Activated CD8-positive, alpha-beta memory T cell treated with anti-CD3 and anti-CD28 coated beads, Interleukin-2, amount 50 U/mL, for 1 hour (primary cell): ENCODE measurements around the gene TOMM34.

Experiments used
- DNase-seq: peaks from one replicate; pipeline ENCODE4 v3.0.0-alpha.2; 2020; ENCODE audit errors: extremely low read depth

The TOMM34 gene

DNA sequence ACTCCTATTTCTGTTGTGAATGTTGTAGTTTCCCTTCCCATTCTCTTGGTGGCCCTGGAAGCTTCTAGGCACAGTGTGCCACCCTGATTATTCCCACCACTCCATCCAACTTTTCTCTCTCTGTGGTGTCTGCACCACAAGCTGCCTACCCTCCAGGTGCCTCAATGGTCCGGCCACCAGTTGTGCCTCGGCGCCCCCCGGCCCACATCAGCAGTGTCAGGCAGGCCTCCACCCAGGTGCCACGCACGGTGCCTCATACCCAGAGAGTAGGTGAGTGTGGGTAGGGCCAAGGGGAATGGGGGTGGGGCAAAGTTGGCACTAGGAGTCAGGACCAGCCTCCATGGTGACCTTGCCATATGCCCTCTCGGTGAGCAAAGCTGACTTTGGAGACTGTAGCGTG is 27.3 kb downstream of the TOMM34 start:
- no peak for DNase-seq

DNA sequence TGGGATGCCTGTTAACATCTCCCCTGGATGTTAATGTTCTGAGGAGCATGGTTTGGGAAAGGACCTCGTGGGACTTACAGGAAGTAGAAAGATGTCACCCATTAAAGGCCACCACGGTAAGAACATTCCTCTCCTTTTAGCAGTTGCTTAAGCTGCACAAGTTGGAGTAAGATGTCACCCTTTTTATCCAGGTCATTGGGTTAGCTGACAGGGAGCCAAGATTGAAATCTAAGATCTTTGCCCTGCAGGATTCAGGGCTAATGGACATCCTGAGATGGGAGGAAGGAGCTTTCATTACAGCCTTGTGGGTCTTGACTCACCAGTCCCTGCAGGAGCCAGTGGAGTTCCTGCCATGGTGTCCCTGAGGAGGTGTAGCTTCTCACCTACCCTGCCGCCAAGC is 28.3 kb downstream of the TOMM34 start:
- DNase-seq = no peak

DNA sequence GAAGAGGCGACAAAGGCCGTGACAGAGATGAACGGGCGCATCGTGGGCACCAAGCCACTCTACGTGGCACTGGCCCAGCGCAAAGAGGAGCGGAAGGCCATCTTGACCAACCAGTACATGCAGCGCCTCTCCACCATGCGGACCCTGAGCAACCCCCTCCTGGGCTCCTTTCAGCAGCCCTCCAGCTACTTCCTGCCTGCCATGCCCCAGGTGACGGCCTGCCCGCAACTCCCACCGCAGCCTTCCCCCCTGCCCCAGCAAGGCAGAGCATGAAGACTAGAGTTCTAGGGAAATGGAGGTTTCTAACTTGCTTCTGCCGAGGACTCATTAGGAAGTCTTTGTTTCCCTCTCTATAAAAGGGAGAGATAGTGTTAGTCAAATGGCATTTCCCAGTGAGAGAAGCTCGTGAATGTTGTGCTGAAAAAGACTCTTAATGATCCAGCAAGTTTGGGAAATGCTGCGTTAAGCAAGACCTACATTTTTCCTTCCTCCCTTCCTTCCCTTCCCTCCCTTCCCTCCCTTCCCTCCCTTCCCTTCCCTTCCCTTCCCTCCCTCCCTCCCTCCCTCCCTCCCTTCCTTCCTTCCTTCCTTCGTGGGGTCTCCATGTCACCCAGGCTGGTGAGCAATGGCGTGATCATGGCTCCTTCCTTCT is 29.6 kb downstream of the TOMM34 start:
- DNase-seq = no peak

DNA sequence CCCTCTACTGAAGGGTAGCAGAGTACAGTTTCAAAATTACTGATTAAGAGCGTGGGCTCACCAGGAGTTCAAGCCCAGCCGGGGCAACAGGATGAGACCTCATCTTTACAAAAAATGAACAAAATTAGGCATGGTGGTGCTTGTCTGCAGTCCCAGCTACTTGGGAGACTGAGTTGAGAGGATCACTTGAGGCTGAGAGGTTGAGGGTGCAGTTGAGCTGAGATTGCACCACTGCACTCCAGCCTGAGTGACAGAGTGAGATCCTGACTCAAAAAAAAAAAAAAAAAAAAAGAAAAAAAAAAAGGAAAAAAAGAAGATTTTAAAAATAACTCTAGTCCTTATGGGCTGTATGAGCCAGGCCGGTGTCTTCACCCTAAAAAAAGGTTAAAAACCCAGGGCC is 31.6 kb downstream of the TOMM34 start:
- no peak for DNase-seq

DNA sequence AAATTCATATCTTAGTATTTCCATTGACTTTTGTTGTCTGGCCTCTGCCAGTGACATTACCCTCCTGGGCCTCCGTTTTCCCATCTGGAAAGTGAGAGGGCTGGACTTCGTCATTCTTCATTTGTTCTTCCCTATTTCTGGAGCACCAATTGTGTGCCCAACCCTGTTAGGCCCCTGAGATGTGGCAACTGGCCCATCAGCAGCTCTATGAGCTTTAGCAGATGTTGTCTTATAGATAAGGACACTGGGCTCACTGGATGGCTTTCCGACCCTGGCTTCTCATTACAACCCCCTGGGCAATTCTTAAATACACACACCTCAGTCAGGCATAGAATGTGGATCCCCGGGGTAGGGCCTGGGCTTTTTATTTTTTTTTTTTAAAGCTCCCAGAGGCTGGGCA is 35.7 kb downstream of the TOMM34 start:
- no peak for DNase-seq

DNA sequence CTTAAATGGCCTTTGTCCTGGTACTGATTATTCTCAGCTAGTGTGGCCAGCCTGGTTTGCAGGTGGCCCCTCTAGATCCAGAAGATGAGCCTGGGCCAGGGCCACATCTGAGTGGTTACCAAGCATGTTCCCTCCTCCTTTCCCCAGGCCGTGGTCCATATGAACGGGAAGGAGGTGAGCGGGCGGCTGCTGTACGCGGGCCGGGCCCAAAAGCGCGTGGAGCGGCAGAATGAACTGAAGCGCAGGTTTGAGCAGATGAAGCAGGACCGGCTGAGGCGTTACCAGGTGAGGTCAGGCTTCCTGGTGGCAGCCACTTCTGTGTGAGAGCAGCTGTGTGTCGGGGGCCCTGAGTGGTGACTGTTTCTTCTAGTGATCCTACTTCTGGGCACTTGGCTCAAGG is 38.8 kb downstream of the TOMM34 start:
- DNase-seq = no peak

DNA sequence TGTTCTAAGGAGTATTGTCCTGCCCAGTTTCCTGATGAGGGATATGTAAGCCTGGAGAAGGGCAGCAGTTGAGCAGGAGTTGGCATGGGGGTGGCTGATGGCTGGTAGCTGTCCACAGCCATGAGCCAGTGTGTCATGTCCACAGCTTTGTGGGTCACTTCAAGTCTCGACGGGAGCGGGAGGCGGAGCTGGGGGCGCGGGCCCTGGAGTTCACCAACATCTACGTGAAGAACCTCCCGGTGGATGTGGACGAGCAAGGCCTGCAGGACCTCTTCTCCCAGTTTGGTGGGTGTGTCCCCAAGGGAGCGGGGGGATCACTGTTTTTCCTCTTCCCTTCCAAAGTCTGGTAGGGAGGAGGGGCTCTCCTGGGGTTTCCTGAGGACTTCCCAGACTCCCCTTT is 41.4 kb downstream of the TOMM34 start:
- no peak for DNase-seq

DNA sequence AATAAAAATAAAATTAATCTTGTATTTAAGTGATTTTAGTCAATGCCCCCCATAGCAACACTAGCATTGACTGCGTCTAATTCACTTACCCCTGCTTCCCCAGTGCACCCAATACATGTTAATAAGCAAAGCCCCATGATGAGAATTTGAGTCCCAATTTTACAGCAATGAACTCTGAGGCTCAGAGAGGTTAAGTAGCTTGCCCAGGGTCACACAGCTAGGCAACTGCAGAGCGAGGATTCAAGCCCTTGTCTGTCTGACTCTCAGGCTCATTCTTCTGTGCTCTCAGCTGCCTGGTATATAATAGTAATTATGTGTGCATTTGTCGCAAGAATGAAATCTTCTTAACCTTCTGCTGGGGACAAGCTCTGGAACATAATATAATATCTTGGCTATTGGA is 41.9 kb downstream of the TOMM34 start:
- no peak for DNase-seq

DNA sequence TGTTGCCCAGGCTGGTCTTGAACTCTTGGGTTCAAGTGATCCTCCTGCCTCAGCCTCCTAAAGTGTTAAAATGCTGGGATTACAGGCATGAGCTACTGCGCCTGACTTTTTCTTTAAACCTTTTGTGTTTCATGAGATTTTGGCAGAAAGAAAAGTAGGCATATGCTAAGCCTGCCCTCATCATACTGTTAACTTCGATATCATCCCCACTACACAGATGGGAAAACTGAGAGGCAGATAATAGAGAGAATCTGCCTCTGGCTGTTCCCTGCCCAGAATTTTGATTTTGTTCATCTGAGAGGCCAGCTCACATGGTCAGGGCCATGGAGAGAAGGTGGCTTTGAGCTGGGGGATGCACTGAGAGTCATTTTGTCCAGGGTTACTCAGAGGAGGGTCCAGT is 42.8 kb downstream of the TOMM34 start:
- DNase-seq = no peak

DNA sequence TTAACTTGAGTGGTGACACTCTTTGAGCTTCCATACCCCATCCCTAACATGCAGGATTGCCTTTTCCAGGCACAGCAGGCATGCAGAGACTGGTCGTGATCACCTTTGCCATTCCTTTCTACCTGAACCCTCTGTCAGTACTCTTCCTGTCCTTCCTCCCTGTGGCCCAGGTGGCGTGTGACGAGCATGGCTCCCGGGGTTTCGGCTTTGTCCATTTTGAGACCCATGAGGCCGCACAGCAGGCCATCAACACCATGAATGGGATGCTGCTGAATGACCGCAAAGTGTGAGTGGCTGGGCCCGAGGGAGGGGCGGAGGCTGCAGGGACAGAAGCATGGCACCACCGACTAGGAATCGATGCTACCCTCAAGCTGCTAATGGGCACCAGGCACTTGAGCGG is 43.6 kb downstream of the TOMM34 start:
- no peak for DNase-seq

DNA sequence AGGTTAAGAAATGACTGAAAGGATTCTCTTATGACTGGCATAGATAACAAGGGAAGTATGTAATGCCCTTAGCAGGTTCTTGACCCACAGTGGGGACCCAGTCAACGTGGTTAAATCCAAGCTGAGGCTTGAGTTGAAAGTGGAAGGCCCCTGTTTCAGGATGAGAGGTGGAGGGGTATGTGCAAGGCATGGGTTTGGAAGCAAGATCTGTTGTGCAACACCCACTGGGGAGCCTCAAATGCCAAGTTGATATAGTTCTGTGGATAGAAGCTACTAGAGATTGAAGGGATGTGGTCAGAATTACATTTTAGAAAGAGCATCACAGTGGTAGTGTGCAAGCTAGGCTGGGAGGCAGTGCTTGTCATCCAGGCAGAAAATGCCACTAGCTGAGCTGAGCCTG is 45.3 kb downstream of the TOMM34 start:
- DNase-seq = no peak

DNA sequence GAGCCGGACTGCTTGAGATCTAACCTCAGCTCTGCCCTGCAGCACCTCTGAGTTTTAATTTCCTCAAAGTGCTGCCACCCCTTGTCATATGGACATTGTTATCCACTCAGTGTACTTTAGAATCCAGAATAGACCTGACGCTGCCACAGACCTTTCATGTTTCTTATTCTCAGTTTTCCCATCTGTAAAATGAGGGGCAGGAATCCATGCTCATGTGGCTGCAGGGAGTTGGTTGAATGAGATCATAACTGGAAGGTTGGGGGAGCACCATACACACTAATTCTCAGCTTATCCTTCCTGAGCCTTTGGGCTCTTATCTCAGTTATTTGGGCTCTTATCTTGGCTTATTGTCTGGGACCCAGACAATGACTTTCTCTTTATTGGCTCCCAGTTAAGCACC is 48.0 kb downstream of the TOMM34 start:
- no peak for DNase-seq

DNA sequence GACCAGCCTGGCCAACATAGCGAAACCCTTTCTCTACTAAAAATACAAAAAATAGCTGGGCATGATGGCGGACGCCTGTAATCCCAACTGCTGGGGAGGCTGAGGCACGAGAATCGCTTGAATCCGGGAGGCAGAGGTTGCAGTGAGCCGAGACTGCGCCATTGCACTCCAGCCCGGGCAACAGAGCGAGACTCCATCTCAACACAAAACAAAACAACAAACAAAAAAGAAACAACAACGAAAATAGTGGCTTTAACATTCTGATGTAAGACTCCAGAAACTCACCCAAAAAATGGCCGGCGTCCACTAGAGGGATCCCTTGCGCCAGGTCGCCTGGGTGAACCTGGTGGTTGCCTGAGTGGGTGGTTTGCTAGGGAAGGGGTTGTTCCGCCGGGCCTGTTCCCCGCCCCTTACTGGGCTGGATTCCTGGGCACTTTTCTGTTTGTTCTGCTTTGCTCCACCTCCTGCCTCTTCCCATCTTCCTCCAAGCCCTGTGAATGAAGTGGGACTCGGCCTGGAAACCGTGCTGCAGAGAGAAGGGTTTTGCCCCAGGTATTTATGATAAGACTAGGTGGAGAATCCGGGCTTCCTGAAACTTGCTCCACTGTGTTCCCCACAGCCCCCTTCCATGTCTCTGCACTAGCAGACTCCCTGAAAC is 48.8 kb downstream of the TOMM34 start:
- no peak for DNase-seq

DNA sequence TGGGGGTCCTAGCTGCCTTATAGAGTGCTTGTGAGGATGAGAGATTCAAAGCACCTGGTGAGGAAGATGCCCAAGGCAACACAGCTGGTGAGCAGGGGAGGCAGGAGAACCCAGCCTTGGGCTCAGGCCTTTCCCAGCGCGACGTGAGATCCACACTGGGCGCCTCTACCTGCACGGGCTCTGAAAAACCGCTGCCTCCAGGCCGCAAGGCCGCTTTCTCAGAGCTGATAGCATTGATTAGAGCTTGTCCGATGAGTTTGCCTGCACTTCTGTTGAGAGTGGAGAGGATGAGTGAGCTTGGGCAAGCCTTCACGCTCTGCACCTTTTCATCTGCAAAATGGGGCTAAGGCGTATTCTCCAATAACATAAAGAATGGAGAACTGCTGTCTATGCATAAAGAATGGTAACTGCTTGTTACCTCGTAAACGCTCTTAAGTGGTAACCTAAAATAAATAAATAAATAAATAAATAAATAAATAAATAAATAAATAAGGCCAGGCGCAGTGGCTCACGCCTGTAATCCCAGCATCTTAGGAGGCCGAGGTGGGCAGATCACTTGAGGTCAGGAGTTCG is 49.4 kb downstream of the TOMM34 start:
- no peak for DNase-seq

DNA sequence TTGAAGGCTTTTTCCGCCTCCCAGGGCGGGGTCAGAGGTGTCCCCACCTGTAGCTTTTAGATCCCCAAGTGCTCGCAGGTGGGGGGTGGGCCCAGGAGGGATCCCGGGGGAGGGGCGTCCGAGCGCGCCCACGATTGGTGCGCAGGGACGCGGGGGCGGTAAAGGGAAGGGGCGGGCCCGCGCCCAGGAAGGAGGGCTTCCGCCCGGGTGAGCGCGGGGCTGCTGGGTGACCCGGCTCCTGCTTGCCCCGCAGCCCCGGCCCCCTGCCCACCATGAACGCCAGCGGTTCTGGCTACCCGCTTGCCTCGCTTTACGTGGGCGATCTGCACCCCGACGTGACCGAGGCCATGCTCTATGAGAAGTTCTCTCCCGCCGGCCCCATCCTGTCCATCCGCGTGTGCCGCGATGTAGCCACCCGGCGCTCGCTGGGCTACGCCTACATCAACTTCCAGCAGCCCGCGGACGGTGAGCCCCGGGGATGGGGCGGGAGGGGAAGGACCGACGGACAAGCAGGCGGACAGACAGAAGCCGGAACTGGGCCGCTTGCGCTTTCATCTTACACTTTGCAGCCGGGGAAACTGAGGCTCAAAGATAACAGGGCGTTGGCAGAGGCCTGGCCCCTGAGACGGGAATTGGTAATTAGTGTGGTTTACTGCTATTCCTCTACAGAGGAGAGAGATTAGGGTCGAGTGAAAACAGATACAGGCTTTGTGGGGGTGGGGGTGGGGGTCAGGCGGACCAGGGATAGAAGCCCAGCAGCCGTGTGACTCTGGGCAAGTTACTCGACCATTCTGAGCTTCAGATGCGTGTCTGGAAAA is 50.1 kb downstream of the TOMM34 start, which contains the start of gene PABPC1L:
Gene PABPC1L, plus strand, starts transcription at position 189 of the 818 bp plus-strand sequence. Its CDS starts 84 bp downstream, at position 273.
- DNase-seq = peak; percentile 32

DNA sequence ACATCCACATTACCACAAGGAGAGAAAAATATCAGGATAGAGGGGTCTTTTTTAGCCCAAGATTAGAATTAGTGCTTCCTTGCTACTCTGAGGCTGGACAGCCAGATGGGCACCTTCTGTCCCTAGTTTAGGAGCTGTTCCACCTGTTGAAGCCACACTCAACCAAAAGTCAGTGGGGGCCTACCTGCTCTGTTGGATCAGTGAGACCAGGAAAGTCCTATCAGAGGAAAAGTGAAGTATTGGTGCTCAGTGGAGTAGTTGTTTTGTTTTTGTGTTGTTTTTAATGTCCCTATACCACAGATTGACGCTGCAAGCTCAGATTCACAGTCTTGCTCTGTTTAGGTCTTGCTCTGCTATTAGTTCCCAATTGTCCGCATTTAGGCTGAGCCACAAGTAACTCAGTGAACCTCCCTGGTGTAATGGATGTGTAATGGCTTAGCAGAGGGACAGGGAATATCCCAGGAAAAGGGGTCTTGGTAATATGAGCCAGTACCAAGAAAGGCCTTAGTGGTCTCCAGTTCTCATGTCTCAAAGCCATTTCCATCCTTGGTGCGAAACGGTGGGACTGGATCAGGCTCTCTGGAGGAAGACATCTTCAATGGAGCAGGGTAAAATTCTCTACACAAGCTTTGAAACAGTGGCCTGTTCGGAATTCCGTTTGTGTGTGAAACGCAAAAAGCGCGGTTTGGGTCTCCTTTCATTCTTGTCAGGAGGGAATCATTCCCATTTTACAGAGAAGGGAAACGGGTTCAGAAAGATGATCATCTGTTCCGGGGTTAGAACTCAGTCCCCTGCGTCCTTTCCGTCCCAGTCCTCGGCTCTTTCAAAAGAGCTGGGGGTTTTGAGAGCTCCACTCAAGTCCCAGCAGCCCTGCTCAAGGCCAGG is 51.0 kb downstream of the TOMM34 start:
- no peak for DNase-seq

DNA sequence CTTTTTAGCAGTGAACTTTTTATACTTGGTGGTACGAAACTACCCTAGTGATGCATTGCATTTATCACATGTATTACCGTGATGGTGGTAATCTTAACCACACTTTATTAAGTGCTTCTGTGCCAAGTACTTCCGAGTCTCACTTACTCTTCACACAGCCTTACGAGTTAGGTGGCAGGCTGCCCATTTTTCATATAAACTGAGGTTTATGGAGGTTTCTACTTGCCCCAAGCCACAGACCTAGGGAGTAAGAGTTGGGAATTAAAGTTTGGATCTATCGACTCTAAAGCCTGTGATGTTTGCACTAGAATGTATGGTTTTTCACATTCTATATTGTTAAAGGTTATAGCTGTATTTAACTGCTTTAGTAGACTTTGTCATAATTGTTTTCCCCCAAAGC is 55.8 kb downstream of the TOMM34 start:
- DNase-seq = no peak

DNA sequence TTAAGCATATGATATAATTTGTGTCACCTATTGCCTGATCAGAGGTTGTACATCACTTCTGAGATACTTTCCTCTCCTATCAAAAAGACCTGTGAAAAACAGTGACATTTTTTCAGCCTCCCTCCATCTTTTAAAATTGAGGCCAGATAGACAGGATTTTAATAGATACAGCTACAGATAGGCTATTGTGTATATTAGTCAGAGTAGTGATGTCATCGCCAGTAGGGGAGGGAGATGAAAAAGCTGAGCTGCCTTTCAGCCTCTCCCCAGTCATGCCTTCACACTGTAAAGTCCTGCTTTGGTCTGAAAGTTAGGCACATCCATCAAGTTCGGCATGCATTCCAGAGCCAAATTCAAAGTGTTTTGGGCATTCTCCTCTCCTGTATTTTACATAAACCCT is 58.2 kb downstream of the TOMM34 start:
- no peak for DNase-seq

DNA sequence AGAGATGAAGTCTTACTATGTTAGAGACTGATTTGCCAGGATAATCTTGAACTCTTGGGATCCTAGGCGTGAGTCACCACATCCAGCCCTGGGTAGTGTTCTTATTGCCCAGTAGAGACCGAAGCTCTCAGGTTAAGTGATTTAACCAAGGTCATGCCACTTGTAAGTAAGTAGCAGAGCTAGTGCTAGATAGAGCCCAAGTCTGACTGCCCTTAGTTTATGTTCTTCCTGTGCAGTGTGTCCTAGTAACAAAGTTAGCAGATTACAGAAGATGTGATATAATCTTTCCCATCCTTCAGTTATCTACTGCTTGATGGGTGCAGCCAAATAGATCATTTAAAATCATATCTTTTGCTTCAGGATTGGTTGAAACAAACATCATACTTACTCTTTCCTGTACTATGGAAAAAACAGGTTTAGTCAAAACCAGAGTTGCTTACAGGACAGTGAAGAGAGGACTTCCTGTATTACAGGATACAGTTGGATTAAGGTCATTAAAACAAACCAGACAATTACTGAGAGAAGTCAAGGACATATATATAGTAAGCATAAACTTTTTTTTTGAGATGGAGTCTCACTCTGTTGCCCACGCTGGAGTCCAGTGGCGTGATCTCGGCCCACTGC is 59.9 kb downstream of the TOMM34 start:
- DNase-seq = no peak

DNA sequence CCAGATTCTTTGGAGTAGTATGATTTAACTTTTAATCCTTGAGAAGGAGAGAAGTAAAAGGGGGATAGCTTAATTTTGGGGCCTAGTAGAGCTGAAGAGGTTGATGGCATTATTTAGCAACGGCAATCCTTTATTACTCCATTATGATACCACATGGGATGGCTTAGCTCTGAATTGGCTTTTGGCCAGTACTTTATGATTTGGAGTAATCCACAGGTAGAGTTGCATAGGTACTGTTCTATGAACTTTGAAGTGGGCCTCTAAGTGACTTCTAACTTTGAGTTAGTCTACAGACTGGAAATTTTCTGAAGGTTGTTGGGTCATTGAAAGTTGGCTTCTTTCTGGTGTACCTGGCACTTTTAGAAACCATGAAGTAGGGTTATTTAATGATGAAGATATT is 63.1 kb downstream of the TOMM34 start:
- no peak for DNase-seq

DNA sequence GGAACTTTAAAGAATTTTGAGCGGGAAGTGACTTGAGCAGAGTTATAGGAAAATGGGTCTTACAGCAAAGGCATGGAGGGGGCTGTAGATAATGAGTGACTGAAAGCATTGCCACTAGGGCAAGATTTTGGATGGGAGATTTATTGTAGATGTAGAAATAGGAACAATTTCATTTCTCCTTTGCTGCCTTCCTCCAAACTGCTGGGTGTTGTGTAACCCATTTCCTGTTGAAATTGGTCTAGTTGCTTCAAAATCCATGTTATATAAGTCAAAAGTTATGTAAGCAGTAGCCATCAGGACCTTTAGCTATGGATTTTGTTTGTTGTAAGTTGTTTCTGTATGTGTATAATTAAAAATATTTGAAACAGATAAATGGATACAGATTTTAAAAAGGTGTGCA is 63.6 kb downstream of the TOMM34 start:
- no peak for DNase-seq
